ENCODE measurements around the gene STON2.

GRCh38 chr14:81433378-81433777 is 33.3 kb upstream of the STON2 start:
- no peak for TF ChIP-seq POLR2A (IDR thresholded peaks at IDR 0.05)
- no peak for TF ChIP-seq CTCF (IDR thresholded peaks at IDR 0.05)
